Measurements from ENCODE around the gene GNAT1. TPM values are rescaled to one million over a fixed set of nuclear protein-coding genes. Genes with fewer than 3 reads are reported as not detected.

GNAT1 gene
- total and polyA plus RNA-seq, 5 donors: not detected

DNA sequence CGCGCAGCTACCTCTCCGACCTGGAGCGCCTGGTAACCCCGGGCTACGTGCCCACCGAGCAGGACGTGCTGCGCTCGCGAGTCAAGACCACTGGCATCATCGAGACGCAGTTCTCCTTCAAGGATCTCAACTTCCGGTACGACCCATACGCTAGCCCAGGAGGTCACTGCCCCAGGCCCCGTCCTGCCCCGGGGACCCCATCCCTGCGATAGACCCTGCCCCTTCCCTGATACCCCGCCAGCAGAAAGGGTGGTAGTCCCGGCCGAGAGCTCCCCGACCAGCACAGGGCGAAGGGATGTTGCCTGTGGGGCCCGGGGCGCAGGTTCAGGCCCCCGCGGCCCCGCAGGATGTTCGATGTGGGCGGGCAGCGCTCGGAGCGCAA, 2.3 kb downstream of the GNAT1 start:
- Histone ChIP-seq H3K4me1 (ENCODE audit: control insufficient read depth, insufficient read depth, low read length) (no peaks in the 10 kb centered on the region), H3K27me3 (ENCODE audit: control insufficient read depth, insufficient read depth) (no peaks in the 10 kb centered on the region), H3K9me3 (ENCODE audit: control insufficient read depth, low read length) (no peaks in the 10 kb centered on the region), H3K4me3 (ENCODE audit: low read length) (no peak overlapping the region), H3K27ac (ENCODE audit: low read length) (no peak overlapping the region)
- DNase-seq (peak in 2 of 3 donors; percentile 55 to 62), ATAC-seq (no peak)
- 28% methylated on average over 34 of the region's 34 CpGs for WGBS
- intact Hi-C loops (cut with DNase I): loop anchor here (2.0 to 5.0 kb wide), 5 partner anchors 31 to 79 kb away; no protein-coding TSS in a partner anchor

DNA sequence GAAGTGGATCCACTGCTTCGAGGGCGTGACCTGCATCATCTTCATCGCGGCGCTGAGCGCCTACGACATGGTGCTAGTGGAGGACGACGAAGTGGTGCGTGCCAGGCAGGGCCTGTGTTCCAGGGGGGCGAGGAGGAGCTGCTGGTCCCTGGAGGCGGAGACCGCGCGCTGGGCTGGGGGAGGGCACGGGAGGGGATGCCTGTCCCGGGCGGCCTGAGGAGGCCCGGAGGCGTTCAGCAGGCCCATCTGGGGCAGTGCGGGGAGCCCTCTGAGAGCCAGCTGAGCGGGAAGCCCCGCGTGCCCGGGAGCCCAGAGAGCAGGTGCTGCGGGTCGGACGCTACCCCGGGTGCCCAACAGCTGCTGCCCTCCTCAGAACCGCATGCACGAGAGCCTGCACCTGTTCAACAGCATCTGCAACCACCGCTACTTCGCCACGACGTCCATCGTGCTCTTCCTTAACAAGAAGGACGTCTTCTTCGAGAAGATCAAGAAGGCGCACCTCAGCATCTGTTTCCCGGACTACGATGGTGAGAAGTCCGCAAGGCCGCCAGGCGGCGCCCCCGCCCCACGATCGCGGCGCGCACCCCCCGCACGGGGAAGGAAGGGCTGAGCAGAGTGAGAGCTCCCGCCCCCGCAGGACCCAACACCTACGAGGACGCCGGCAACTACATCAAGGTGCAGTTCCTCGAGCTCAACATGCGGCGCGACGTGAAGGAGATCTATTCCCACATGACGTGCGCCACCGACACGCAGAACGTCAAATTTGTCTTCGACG, 2.9 kb downstream of the GNAT1 start:
- Histone ChIP-seq H3K27me3 (ENCODE audit: control insufficient read depth, insufficient read depth) (no peaks in the 10 kb centered on the region), H3K27ac (ENCODE audit: low read length) (no peak overlapping the region), H3K4me3 (ENCODE audit: low read length) (no peak overlapping the region), H3K4me1 (ENCODE audit: control insufficient read depth, insufficient read depth, low read length) (no peaks in the 10 kb centered on the region), H3K9me3 (ENCODE audit: control insufficient read depth, low read length) (no peaks in the 10 kb centered on the region)
- peak; percentile 71 to 75 for ATAC-seq
- intact Hi-C loops (cut with DNase I): loop anchor here in 2 of 4 donors (5.0 kb wide), 2 partner anchors 33 to 78 kb away; no protein-coding TSS in a partner anchor
- peak; percentile 64 to 88 (median 86) for DNase-seq
- 10% methylated on average over 70 of the region's 70 CpGs for WGBS

DNA sequence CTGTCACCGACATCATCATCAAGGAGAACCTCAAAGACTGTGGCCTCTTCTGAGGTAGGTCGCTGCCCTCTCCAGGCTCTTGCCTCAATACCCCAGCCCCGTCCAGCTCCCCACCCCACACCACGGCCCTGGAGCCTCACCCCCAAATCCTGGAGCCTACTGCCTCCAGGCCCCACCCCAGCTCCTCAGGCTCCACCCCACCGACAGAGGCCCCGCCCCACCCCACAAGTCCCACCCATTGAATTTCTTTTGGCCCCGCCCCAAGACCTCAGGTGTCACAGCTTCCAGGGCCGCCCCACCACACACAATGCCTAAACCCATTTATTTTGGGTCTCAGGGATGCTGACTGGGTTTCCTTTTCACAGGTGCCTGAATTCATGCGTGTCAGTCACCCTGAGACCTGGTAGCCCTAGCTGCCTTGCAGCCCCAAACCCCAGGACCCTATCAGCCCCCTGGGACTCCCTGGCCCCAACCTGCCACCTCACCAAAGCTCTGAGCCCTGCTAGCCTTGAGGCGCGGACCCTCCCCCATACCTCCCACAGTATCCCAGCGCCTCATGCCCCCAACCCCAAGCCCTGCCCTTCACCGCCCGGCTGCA, 3.6 kb downstream of the GNAT1 start:
- Histone ChIP-seq H3K4me1 (ENCODE audit: control insufficient read depth, insufficient read depth, low read length) (no peaks in the 10 kb centered on the region), H3K27me3 (ENCODE audit: control insufficient read depth, insufficient read depth) (no peaks in the 10 kb centered on the region), H3K9me3 (ENCODE audit: control insufficient read depth, low read length) (no peaks in the 10 kb centered on the region), H3K27ac (ENCODE audit: low read length) (no peak overlapping the region), H3K4me3 (ENCODE audit: low read length) (no peak overlapping the region)
- WGBS: 59% methylated on average over 14 of the region's 14 CpGs
- ATAC-seq: peak; percentile 39 to 40
- intact Hi-C loops (cut with DNase I): loop anchor here in 2 of 4 donors (5.0 kb wide), 2 partner anchors 32 to 77 kb away; no protein-coding TSS in a partner anchor
- peak in 2 of 3 donors; percentile 56 to 60 for DNase-seq

DNA sequence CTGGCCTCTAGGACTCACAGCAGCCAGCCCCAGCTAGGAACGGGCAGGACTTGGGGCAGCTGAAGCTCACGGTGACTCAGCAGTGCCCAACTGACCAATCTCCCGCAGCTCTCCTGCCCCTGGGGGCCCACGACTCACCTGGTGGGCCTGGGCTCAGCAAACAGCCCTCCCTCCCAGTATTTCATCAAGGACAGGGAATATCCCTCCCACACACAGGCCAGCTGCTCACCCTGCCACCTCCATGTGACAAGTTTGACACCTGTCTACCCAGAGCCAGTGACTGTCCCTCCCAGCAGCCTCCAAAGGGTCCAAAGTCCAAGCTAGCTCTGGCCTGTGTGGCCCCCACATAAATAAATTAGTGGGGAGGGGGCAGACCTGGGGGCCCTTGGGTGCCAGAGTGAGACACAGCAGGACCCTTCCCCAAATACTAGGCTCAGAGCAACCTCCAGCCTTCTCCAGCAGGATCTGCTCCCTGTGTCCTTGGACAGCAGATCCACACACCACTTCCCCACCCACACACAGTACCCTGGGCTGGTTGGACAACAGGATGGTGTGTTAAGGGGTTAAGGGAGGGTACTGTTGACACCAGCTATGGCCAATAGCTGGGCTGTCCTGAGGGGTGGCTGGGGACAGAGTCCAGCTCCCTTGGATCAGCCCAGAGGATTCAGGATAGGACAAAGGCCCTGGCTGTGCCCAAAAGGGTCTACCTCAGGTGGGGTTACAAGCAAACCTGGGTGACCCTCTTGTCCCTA, 4.3 kb downstream of the GNAT1 start:
- 61% methylated on average over 4 of the region's 4 CpGs for WGBS
- DNase-seq: peak in 2 of 3 donors; percentile 48 to 50
- no peak for ATAC-seq
- Histone ChIP-seq H3K9me3 (ENCODE audit: control insufficient read depth, low read length) (no peaks in the 10 kb centered on the region), H3K4me3 (ENCODE audit: low read length) (no peak overlapping the region), H3K4me1 (ENCODE audit: control insufficient read depth, insufficient read depth, low read length) (no peaks in the 10 kb centered on the region), H3K27ac (ENCODE audit: low read length) (no peak overlapping the region), H3K27me3 (ENCODE audit: control insufficient read depth, insufficient read depth) (no peaks in the 10 kb centered on the region)
- intact Hi-C loops (cut with DNase I): loop anchor here in 1 of 4 donors (5.0 kb wide), 1 partner anchor 77 kb away; no protein-coding TSS in a partner anchor

DNA sequence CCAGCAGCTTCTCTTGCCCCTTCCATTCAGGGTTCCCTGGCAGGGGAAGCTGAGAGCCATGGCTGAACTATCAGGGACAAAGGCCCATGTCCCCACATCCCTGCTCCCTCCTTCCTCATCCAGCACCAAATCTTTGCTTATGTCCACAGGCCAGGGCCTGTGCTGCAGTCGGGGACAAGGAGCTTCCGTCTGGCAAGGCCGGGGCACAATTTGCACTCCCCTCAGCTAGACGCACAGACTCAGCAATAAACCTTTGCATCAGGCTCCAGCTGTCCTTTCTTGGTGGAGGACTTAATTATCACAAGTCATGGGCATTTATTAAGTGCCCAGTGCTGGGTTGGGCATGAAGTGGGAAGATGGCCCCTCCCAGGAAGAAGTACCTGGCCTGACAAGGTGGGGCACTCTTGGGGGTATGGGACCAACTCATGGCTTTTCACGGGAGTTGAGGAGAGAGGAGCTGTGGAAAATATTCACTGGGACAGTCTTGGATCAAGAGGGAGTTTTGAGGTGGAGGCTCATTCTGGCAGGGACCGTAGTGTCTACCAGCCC, 4.9 kb downstream of the GNAT1 start:
- DNase-seq (peak in 2 of 3 donors; percentile 7 to 17), ATAC-seq (no peak)
- whole genome bisulfite sequencing: 70% methylated on average over 6 of the region's 6 CpGs
- H3K4me1 ChIP-seq (ENCODE audit: control insufficient read depth, insufficient read depth, low read length): no peaks in the 10 kb centered on the region
- H3K27ac ChIP-seq (ENCODE audit: low read length): no peak overlapping the region
- H3K4me3 ChIP-seq (ENCODE audit: low read length): no peak overlapping the region
- intact Hi-C loops (cut with DNase I): loop anchor here in 1 of 4 donors (5.0 kb wide), 1 partner anchor 76 kb away; no protein-coding TSS in a partner anchor
- no peaks in the 10 kb centered on the region for H3K9me3 ChIP-seq (ENCODE audit: control insufficient read depth, low read length)
- H3K27me3 ChIP-seq (ENCODE audit: control insufficient read depth, insufficient read depth): no peaks in the 10 kb centered on the region

DNA sequence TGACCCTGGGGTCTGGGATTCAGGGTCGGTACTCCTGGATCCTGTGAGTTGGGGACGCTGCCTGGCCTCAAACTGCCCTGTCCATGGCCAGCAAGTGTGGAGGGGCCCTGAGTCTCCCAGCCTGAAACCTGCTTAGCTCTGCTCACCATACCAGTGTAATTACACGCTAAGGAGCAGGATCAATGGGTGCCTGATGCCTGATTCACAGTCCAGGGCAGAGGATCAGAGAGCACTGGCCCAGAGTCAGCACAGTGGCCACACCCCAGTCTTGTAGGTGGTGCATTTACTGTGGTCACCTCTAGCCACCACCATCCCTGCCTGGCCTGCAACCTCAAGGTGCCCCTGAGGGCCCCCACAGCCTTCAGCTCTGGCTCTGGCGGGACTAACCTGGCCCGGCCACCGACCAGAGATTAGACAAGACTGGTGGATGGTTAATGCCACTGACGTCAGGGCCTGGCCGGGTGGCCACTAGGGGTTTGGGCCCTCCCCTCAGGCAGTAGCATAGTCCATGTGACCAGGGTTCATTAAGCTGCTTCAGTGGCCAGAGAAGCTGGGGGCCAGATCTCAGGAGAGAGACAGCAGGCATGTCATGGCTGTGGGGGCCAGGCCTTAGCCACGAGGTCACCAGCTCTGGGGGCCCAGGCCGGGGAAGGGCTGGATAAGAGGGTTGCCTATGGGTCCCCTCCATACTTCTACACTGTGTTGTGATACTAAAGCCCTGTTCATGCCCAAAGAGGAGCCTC, 10.3 kb downstream of the GNAT1 start:
- intact Hi-C loops (cut with DNase I): no loop called here
- Histone ChIP-seq H3K4me1 (ENCODE audit: control insufficient read depth, insufficient read depth, low read length) (no peaks in the 10 kb centered on the region), H3K4me3 (ENCODE audit: low read length) (no peak overlapping the region), H3K9me3 (ENCODE audit: control insufficient read depth, low read length) (no peaks in the 10 kb centered on the region), H3K27ac (ENCODE audit: low read length) (no peak overlapping the region), H3K27me3 (ENCODE audit: control insufficient read depth, insufficient read depth) (no peaks in the 10 kb centered on the region)
- WGBS: 81% methylated on average over 10 of the region's 10 CpGs
- no peak for ATAC-seq
- peak in 1 of 3 donors; percentile 33 for DNase-seq

DNA sequence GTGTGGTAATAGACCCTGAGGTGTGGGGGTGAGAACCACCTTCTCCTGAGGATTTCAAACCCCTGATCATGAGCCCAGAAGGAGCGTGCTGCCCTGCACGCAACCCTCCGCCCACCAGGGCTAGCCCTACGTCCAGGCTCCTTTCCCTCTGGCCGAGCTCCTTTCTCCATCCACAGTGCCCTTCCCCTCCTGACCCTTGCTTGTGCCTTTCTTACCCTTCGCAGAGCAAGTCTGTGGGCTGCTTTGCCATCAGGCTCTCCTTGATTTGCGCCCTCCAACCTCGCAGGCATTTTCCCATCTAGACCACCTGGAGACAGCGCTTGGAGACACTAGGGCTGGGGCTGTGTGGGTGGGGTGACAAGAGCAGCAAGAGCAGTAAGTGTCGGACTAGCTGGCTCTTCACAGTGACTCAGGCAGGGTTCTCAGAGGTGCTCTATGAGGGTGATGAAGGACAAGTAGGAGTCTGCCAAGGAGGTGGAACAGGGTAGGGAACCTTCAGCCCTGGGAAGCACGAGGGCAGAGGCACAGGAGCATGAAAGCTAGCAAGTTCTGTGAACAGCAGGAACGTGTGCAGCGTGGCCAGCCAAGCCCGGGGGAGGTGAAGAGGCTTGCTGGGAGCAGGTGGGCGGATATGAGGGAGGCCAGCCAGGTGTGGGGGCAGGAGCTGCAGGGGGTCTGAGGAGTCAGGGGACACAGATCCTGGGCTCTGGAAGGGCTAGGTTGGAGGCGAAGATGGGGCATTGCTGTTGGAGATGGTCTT, 11.1 kb downstream of the GNAT1 start:
- DNase-seq (peak in 1 of 3 donors; percentile 46), ATAC-seq (no peak)
- H3K27ac ChIP-seq (ENCODE audit: low read length): no peak overlapping the region
- H3K4me3 ChIP-seq (ENCODE audit: low read length): no peak overlapping the region
- no peaks in the 10 kb centered on the region for H3K9me3 ChIP-seq (ENCODE audit: control insufficient read depth, low read length)
- intact Hi-C loops (cut with DNase I): no loop called here
- H3K4me1 ChIP-seq (ENCODE audit: control insufficient read depth, insufficient read depth, low read length): no peaks in the 10 kb centered on the region
- WGBS: 86% methylated on average over 16 of the region's 16 CpGs
- no peaks in the 10 kb centered on the region for H3K27me3 ChIP-seq (ENCODE audit: control insufficient read depth, insufficient read depth)

DNA sequence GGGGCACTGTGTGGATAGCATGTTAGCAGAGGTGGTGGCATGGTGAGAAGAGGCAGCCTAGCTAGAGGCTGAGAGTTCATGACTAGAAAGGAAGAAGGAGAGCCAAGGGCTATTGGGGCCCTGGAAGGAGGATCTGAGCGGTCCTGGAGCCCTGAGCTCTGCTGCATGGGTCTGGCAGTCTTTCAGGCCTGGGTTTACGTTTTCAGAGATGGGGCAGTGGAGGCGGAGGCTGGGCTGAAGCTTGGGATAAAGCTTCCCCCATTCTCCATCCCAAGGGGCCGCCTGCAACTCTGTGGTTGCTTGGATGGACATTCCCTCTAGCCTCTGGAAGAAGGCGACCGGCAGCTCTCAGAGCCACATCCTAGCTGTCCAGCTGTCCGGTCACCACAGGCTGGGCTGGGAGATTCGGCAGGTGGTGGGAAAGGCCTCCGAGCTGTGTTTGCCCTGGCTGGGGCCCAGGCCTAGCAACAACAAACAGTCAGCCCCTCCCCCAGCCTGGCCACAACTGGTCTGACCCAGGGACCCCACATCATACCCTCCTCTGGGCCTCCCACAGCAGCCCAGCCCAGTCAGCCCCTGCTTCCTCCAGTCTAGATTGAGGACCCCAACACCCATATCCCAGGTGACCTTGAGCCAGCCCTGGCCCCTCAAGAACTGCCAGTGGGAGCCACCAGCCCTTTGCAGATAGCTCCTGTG, 11.9 kb downstream of the GNAT1 start:
- Histone ChIP-seq H3K27me3 (ENCODE audit: control insufficient read depth, insufficient read depth) (no peaks in the 10 kb centered on the region), H3K27ac (ENCODE audit: low read length) (no peak overlapping the region), H3K4me3 (ENCODE audit: low read length) (no peak overlapping the region), H3K4me1 (ENCODE audit: control insufficient read depth, insufficient read depth, low read length) (no peaks in the 10 kb centered on the region), H3K9me3 (ENCODE audit: control insufficient read depth, low read length) (no peaks in the 10 kb centered on the region)
- WGBS: 69% methylated on average over 9 of the region's 9 CpGs
- intact Hi-C loops (cut with DNase I): no loop called here
- peak in 2 of 3 donors; percentile 6 to 56 for DNase-seq
- ATAC-seq: no peak
